Kidney epithelial cell (primary cell): ENCODE data around the gene SYT10. TPM values are rescaled to one million over a fixed set of nuclear protein-coding genes. Genes with fewer than 3 reads are reported as not detected.

Experiments used
- DNase-seq: peaks from one replicate; pipeline ENCODE4 v3.0.0-alpha.2; 2010; ENCODE audit warnings: low read depth
- H3K27me3 ChIP-seq: 2 replicates; pipeline ENCODE4 v1.6.0; 2011; ENCODE audit warnings: low read length; ENCODE audit not compliant: control insufficient read depth, insufficient read depth
- H3K36me3 ChIP-seq: 2 replicates; pipeline ENCODE4 v1.5.1; 2011; ENCODE audit warnings: low read length; ENCODE audit not compliant: control insufficient read depth, insufficient read depth
- H3K4me3 ChIP-seq: 2 replicates; pipeline ENCODE4 v1.5.1; 2011; ENCODE audit warnings: low read depth, mild to moderate bottlenecking, control low read depth, low read length
- total RNA-seq: library from RNA; depleted of rRNA; stranded (reverse); fragments of >200 nt; gene quantifications from 2 replicates; pipeline ENCODE4 v1.2.3, GENCODE V29; 2015
- TF ChIP-seq, protein P1 (sequence below): IDR thresholded peaks from 2 replicates; pipeline ENCODE4 v1.5.1; 2011; ENCODE audit warnings: mild to moderate bottlenecking, moderate library complexity, low read length, control low read depth, inconsistent platforms; ENCODE audit not compliant: insufficient read depth, poor library complexity, severe bottlenecking

Gene SYT10
- total RNA-seq, 1 donor from 2014 or later = not detected

DNA sequence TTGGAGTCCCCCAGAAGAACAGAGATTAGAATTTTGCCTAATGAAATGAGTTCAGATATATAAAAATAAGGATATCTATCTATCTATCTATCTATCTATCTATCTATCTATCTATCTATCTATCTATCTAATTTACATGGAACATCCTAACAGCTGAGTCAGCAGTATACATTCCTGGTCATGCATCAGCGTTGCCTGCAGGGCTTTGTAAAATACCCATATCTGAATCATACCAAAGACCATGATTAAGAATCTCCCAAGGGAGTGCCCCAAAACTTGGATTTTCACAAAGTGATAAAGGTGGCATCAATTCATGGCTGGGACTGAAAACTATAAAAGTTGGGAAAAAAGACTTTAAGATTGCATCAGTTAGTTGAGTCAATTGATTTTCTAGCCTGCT, 32.7 kb upstream of the SYT10 start:
- TF ChIP-seq, protein P1, sequence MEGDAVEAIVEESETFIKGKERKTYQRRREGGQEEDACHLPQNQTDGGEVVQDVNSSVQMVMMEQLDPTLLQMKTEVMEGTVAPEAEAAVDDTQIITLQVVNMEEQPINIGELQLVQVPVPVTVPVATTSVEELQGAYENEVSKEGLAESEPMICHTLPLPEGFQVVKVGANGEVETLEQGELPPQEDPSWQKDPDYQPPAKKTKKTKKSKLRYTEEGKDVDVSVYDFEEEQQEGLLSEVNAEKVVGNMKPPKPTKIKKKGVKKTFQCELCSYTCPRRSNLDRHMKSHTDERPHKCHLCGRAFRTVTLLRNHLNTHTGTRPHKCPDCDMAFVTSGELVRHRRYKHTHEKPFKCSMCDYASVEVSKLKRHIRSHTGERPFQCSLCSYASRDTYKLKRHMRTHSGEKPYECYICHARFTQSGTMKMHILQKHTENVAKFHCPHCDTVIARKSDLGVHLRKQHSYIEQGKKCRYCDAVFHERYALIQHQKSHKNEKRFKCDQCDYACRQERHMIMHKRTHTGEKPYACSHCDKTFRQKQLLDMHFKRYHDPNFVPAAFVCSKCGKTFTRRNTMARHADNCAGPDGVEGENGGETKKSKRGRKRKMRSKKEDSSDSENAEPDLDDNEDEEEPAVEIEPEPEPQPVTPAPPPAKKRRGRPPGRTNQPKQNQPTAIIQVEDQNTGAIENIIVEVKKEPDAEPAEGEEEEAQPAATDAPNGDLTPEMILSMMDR = no peak
- no peak for DNase-seq
- H3K36me3 ChIP-seq = no peaks in the 10 kb centered on the region
- no peak overlapping the region for H3K4me3 ChIP-seq
- no peaks in the 10 kb centered on the region for H3K27me3 ChIP-seq

DNA sequence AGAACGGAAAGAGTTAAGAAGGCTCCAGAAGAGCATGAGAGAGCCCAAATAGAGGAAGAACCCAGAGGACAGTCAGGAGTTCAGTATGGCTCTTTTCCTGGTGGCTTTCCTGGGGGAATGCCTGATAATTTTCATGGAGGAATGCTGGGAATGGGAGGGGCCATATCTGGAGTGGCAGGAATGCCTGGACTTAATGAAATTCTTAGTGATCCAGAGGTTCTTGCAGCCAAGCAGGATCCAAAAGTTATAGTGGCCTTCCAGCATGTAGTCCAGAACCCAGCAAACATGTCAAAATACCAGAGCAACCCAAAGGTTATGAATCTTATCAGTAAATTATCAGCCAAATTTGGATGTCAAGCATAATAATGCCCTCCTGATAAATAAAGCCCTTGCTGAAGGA, 15.5 kb upstream of the SYT10 start:
- H3K27me3 ChIP-seq = no peaks in the 10 kb centered on the region
- no peak overlapping the region for H3K4me3 ChIP-seq
- H3K36me3 ChIP-seq = no peaks in the 10 kb centered on the region
- TF ChIP-seq, protein P1 = no peak
- DNase-seq = no peak

DNA sequence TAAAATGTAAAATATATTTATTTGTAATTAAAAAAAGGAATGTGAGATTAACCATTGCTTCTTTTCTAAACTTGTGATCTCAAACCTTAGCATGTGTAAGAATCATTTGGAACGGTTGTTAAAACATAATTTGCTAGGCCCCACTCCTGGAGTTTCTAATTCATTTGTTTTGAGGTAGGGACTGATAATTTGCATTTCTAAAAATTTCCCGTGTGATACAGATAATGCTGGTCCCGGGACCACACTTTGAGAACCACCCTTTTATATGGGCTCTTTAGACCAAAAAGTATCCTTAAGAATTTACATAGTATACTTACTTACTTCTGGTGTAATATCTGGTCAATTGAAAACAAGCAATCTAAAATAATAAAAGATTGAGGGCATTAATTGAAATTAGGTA, 10.9 kb upstream of the SYT10 start:
- Histone ChIP-seq H3K27me3 (no peaks in the 10 kb centered on the region), H3K4me3 (no peak overlapping the region), H3K36me3 (no peaks in the 10 kb centered on the region)
- TF ChIP-seq, protein P1 = no peak
- no peak for DNase-seq

DNA sequence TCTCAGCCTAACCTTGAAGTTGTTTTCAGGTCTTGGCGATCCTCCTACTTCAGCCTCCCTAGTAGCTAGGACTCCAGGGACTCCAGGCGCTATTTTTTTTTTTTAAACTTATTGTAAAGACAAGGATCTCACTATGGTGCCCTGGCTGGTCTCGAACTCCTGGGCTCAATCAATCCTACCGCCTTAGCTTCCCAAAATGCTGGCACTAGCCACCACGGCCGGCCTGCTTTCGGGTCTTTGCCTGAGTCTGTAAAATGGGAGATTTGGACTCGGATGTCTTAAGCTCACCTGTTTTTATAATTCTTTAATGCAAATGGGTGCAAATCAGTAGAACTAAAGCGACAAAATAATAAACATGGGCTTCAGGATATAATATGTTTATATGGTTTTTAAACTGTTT, 858 bp upstream of the SYT10 start:
- Histone ChIP-seq H3K27me3 (peaks cover 33% of the 10 kb centered on the region), H3K4me3 (no peak overlapping the region), H3K36me3 (no peaks in the 10 kb centered on the region)
- TF ChIP-seq, protein P1 = no peak
- DNase-seq = no peak

DNA sequence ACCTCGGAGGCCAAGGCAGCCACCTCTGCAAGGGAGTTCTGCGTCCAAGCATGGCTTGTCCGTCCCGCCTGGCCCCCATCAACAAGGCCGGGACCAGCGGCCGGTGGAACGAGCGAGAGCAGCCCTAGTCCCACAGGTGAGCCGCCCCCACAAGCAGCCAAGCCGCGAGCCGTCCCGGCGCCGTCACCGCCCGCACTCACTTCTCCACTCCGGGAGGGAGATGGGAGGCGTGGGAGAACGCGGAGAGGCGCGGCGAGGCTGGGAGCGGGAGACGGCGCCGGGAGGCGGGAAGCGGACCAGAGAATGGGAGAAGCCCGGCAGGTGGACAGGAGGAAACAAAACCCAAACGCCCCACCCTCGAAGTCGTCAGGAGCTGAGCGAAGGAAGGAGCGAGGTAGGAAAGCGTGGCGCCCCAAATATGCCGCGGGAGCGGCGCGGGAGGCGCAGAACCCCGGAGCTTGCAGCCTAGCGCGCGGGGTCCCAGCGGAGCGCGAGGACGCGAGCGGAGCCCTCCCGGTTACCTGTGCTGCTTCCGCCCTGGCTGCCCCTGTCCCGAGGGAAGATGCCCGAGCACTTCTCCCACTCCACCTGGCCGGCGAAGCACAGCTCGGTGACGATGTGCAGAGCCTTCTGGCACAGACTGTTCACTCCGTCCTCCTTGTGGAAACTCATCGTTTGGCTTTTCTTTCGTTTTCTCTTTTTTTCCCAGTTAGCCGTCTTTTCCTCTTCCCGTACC, 600 bp downstream of the SYT10 start:
- Histone ChIP-seq H3K4me3 (peak overlapping the region; percentile 28), H3K27me3 (peaks cover 33% of the 10 kb centered on the region), H3K36me3 (no peaks in the 10 kb centered on the region)
- no peak for DNase-seq
- TF ChIP-seq, protein P1 = no peak

DNA sequence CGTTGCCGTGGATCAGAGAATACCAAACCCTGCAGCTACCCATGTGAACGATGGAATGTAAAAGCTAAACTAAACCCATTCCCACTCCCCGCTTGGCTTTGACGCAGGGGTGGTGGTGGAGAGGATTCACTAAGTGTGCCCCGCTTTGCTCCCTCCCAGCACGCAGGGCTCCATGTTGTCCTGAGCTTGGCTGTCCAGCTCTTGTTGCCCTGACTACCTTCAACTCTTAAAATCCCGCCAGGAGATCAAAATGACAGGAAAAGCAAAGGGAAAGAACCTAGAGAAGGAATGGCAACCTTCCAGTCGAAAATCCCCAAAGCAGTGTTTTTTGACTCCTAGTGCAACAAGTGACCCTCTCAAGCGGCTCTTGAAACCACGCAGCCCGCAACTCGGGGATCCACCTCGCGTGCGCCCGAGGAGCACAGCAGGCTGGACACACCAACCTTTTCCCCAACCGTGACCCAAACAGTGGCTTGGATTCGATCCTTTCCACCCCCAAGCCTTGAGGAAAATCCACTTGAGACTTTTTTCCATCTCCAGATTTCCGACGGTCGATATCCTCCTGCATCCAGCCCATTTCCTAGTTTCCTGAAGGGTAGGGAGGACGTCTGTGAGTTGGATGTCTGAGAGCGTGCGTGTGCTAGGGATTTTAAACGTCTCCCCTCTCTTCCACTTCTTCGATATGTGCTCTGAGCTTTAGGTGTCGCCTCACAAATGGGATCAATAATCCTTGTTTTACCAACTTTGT, 1.4 kb downstream of the SYT10 start:
- no peak overlapping the region for H3K4me3 ChIP-seq
- TF ChIP-seq, protein P1 = no peak
- H3K27me3 ChIP-seq = peaks cover 33% of the 10 kb centered on the region
- DNase-seq = no peak
- no peaks in the 10 kb centered on the region for H3K36me3 ChIP-seq
